Kasumi-1 (cell line): ENCODE data around the gene TDRD3.

ENCODE experiments used
- DNase-seq, 2 experiments: peaks; one replicate each; lab custom pipeline; 2025; lab: John Stamatoyannopoulos, UW

TDRD3 gene

GRCh38 chr13:60454425-60454824 lies 57.4 kb downstream of the TDRD3 start:
- no peak for DNase-seq

- peak; percentile 49 to 54 for DNase-seq
These were observed 66.8 kb downstream of the TDRD3 start for GRCh38 chr13:60463787-60464186.

GRCh38 chr13:60467098-60467497 lies 70.1 kb downstream of the TDRD3 start:
- DNase-seq, result no peak

- DNase-seq, result no peak
These were observed 82.3 kb downstream of the TDRD3 start for GRCh38 chr13:60479273-60479672.

GRCh38 chr13:60482012-60482411 lies 85.0 kb downstream of the TDRD3 start:
- DNase-seq, result no peak

- no peak for DNase-seq
These were observed 87.8 kb downstream of the TDRD3 start for GRCh38 chr13:60484865-60485264.

- no peak for DNase-seq
These were observed 94.5 kb downstream of the TDRD3 start for GRCh38 chr13:60491531-60491930.

GRCh38 chr13:60492187-60492586 lies 95.2 kb downstream of the TDRD3 start:
- no peak for DNase-seq

- no peak for DNase-seq
These were observed 97.3 kb downstream of the TDRD3 start for GRCh38 chr13:60494296-60494695.

- no peak for DNase-seq
These were observed 104.2 kb downstream of the TDRD3 start for GRCh38 chr13:60501236-60501635.

GRCh38 chr13:60509601-60510386 lies 112.8 kb downstream of the TDRD3 start:
- DNase-seq, result no peak

GRCh38 chr13:60511637-60512036 lies 114.6 kb downstream of the TDRD3 start:
- no peak for DNase-seq

GRCh38 chr13:60514891-60515290 lies 117.9 kb downstream of the TDRD3 start:
- DNase-seq, result no peak

GRCh38 chr13:60519496-60519895 lies 122.5 kb downstream of the TDRD3 start:
- DNase-seq, result no peak

GRCh38 chr13:60520902-60521569 lies 124.0 kb downstream of the TDRD3 start:
- no peak for DNase-seq

- DNase-seq, result no peak
These were observed 141.5 kb downstream of the TDRD3 start for GRCh38 chr13:60538566-60538965.

GRCh38 chr13:60540276-60540675 lies 143.3 kb downstream of the TDRD3 start:
- no peak for DNase-seq

GRCh38 chr13:60562096-60562780 lies 165.2 kb downstream of the TDRD3 start:
- DNase-seq, result no peak

- DNase-seq, result peak; percentile 35 to 46
These were observed 174.6 kb downstream of the TDRD3 start for GRCh38 chr13:60571571-60571970.

GRCh38 chr13:60572003-60572798 lies 175.2 kb downstream of the TDRD3 start:
- DNase-seq, result no peak

- no peak for DNase-seq
These were observed 175.8 kb downstream of the TDRD3 start for GRCh38 chr13:60572855-60573254.

- DNase-seq, result no peak
These were observed 177.7 kb downstream of the TDRD3 start for GRCh38 chr13:60574735-60575134.
